GM21529 (cell line): ENCODE data around the gene SLC5A9.
"Not testable (repeated sequence)": the region's sequence is repeated elsewhere in the genome, so short reads cannot be mapped to it uniquely, and the experiment has no call there.

Experiments used
- ATAC-seq: cut with Tn5 transposase; IDR thresholded peaks from one replicate; pipeline ENCODE4 v1.9.1; 2021; ENCODE audit not compliant: unreplicated experiment

The SLC5A9 gene

DNA sequence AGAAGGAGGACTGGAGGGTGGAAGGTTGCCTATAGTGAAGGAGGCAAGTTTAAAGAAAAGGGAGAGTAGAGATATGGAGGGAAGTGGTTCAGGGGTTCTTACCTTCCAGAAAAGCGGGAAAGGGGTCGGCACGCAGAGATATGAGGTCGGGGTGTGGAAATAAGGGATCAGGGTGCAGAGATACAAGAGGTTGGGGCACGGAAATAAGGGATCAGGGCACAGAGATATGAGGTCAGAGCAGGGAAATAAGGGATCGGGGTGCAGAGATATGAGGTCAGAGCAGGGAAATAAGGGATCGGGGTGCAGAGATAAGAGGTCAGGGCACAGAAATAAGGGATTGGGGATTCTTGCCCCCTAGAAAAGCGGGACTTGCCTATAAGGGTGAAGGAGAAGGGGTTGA lies 9.1 kb upstream of the SLC5A9 start:
- ATAC-seq: not testable (repeated sequence)

DNA sequence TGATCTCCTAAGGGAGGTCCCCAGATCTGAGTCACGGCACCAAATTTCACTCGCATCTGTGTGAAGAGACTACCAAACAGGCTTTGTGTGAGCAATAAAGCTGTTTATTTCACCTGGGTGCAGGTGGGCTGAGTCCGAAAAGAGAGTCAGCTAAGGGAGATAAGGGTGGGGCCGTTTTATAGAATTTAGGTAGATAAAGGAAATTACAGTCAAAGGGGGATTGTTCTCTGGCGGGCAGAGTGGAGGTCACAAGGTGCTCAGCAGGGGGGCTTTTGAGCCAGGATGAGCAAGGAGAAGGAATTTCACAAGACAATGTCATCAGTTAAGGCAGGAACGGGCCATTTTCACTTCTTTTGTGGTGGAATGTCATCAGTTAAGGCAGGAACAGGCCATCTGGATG lies 8.2 kb upstream of the SLC5A9 start:
- ATAC-seq: not testable (repeated sequence)

DNA sequence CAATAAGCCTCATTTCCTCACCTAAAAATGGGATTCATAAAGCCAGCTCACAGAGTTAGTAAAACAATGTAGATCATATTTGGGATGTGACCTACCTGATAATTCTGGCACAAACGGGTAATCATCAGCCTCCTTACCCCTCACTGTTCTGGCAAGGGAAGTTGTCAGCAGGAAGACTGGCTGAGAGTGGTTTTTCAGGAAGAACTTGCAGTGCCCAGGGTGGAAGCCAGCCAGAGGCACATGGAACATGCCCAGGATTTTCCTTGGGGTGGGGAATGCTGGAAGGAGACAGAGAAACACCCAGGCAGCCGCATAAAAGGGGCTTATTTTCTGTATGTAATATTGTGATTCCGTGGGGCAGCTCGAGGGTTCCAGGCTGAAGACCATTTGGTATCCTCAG lies 7.7 kb upstream of the SLC5A9 start:
- no peak for ATAC-seq

DNA sequence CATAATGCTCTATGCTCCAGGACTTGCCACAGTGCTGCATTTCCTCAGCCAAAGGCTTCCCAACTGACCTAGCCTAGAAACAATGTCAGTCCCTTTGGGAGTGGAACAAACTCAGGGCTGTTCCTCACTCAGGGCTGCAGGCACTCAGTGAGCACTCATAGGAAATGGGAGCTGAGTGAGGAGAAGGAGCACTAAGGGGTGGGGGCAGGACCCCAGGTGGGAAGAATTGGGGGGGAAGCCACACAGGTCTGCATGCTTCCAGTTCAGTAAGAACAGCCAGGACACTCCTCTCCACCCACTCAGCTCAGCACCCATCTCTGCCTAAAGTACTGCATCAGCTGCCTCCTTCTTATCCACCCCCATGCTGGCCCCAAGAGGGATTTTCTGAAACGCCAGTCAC lies 7.3 kb upstream of the SLC5A9 start:
- no peak for ATAC-seq

DNA sequence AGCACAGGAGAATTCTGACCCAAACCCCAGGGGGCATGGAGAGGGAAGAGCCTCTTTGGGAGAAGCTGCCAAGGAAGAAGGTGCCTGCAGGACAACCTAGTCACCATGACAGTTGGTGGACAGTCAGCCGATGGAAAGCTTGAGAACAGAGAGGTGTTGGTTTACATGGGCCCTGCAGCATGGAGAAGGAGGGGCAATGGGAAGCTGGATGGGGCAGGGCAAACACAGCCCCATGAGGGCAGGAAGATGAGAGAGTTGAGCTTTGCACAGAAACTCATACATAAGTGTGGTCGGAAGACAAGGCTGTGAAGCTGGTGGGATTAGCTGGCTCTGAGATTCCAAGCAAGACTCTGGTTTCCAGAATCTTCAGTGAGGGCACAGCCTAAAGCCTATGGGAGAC lies 6.6 kb upstream of the SLC5A9 start:
- ATAC-seq: no peak

DNA sequence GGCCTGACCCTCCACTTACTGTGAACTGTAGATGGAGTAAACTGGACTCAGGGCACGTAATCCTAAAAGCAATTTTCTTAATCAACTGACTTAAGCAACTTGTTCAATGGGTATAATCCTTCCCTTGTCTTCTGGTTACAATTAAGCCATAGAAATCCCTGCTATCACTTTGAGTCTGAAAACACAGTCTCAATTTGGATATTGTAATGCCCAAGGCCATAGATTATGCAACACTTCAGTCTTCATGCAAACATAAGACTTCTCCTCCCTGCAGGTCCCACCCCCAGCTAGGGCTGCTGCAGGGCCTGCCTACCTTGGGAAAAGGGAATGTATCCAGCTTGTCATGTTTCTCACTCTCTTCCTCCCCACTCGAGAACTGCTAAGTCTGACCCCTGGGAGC lies 6.2 kb upstream of the SLC5A9 start:
- no peak for ATAC-seq

DNA sequence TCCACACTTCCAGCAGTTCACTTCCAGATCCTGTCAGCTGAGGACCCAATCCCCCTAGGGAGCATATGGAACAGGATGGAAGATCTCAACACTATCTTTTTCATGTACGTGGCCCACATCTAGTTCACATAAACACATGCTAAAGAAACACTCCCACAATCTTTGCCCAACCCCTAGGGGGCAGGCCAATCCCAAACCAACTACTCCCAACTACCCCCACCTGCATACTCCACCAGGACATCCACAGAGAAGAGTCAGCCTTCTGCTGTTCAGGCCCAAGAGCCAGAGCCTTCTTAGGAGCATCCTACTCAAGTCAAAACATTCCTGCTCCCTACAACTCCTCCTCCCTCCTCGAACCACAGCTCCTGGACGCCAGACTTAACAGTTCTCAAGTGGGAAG lies 5.6 kb upstream of the SLC5A9 start:
- no peak for ATAC-seq

DNA sequence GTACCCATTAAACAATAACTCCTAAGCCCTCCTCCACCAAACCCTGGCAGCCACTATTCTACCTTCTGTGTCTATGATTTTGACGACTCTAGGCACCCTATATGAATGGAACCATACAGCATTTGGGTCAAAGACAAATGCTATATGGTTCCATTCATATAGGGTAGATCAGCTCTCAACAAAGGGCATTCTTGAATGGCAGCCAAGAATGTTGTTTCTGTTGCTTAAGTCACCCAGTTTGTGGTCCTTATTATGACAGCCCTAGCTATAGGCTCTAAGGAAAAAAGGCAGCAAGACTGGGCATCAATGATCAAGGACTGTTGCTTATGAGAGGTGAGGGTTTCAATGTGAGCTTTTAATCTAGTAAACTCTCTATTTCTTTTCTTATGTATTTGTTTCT lies 4.7 kb upstream of the SLC5A9 start:
- ATAC-seq: no peak

DNA sequence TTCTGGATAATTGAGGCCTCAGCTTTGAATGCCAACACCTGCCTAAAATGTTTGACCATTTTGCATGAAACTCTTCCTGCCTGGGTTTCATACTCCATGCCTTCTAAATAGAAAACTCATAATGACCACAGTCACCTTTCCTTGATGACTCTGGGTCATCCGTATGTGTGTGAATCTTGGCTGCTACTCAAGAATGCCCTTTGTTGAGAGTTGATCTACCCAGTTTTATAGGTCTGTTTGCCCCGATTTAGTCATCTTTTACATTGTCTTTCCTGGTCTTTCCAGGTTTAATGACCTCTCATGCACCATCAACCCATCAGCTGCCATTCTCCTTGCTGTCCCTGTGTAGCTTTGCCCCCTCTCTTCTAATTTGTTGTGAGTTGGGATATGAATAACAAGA lies 2.7 kb upstream of the SLC5A9 start:
- no peak for ATAC-seq

DNA sequence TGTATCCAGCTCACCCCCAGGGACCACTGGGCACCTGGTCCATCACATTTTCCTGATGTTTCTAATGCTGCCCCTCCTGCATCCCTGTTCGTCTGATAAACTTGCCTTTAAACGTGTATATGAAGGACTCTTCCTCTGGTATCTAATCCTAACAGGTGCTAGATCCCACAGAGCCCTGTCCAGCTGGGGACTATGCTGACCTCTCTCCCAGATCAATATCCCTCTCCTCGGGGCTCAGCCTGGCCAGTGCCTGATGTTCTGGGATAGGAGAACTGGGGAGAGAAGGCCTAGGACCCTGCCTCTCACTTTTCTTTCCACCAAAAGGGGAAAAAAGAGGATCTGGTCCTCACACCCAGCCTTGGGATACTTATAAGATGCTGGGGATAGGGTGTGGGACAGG lies 1.4 kb upstream of the SLC5A9 start:
- no peak for ATAC-seq

DNA sequence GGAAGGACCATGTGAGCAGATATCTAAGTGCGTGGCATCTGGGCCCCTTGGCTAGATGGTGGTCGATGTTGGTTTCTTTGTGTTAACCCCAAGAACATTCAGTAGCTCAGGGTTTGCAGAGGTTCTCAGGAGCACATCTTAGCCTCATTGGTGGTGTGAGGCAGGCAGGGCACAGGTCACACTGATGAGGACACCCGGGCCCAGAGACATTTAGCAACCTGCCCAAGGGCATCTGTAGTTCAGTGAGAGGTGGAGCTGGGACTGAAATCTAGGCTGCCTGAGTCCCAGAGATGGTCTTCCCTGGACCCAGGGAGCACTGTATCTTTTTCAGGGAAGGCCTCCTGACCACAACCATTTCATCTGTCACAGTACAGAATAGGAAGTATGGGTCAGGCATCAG lies 859 bp upstream of the SLC5A9 start:
- ATAC-seq: no peak

DNA sequence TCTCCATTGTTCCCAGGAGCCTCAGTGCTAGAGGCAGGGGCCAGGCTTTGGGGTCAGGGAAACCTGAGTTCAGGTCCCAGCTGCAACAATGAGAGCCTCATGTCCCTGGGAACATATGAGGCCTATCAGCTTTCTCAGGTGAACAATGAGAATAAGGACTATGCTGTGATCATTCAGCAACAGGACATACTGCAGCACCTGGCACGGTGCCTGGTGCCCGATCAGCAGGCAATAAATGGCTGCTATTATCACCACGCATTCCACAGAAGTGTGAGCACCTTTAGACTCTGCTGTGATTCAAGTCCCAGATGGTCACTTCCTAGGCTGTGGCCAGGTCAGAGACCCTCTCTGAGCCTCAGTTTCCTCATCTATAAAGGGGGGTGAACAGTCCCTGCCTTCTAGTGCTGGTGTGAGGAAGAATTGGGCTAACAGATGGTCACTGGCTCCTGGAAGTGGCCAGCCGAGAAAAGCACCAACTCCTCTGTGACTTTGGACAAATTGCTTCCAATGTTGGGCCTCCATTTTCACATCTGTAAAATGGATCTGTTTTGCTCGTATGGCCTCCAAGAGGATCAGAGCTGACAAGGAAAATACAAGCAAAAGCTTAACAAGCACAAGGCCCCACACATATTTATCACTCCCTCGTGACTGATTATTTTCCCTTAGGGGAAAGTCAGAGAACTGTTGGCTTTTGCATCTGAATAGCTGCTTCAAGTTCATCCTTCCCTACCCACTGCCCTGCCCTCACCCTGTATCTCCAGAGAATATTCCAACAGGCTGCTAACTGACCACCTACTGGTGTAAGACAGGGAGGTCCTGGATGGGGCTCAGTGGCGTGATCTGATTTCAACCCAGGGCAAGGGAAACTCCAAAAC lies 1.1 kb downstream of the SLC5A9 start:
- ATAC-seq: no peak

DNA sequence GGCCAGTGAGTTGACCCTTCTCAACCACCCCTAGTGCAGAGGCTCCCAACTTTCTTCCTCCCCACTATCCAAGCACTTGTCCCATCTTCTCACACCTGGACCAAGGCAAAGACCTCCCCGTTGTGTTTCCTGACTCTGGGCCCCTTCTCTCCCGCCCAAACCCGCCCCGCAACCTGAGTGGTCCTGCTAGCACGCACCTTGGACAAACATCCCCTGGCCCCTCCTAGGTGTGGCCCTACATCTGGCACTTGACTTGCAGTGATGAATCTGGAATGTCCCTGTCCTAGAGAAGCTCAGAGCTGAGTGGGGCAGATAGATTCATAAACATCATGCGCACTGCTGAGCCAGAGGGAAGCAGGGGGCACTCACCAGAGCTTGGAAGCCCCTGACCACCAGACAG lies 2.3 kb downstream of the SLC5A9 start:
- no peak for ATAC-seq

DNA sequence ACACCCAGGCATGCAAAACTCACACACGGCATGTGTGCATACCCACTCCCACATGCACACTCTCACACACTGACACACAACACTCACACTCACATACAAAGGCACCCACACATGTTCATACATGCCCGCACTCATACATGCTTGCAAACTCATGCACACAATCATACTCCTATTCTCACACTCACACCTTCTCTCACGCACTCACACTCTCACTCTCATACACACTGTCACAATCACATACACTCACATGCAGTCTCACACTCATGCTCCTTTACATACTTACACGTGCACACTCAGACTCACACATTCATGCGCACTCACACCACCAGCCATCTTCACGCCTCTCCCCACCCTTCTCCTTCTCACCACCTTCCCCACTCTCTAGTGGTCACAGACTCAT lies 3.1 kb downstream of the SLC5A9 start:
- no peak for ATAC-seq

DNA sequence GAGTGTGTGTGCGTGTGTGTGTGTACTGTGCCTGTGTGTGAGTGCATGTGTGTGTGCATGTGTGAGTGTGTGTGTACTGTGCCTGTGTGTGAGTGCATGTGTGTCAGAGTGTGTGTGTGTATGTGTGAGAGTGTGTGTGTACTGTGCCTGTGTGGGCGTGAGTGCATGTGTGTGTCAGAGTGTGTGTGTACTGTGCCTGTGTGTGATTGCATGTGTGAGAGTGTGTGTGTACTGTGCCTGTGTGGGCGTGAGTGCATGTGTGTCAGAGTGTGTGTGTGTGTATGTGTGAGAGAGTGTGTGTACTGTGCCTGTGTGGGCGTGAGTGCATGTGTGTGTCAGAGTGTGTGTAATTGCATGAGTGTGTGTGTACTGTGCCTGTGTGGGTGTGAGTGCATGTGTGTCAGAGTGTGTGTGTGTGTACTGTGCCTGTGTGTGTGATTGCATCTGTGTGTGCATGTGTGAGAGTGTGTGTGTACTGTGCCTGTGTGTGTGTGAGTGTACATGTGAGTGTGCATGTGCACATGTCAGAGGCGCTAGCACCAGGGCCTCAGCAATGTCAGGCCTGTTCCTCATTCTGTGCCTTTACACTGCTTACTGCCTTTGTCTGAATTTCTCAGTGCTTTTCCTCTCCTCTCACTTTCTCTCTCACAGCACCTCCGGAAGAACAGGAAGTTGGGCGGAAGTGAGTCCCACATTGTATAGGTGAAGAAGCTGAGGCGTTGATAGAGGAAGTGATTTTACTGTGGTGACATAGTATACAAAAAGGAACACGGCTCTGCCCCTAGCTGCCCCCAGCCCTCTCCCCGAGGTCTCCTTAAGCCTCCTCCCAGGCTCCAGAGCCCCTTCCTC lies 4.9 kb downstream of the SLC5A9 start:
- peak; percentile 61 for ATAC-seq

DNA sequence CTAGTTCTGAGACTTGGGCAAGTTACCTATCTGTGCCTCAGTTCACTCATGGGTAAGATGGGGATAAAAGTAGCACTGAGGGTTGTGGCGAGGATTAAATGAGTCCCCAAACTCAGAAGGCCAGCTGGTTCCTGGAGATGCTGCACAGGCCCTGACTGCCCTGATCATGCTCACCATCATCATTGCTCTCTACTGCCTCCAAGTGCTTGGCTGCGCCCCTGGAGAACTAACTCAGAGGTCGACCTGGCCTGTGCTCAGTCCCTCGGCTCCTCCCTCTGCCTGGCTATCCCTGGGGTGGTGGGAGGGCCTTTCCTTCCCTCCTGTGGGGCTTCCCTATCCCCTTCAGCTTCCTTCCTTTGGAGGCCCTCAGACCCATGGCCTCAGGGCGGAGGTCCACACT lies 5.6 kb downstream of the SLC5A9 start:
- ATAC-seq: no peak

DNA sequence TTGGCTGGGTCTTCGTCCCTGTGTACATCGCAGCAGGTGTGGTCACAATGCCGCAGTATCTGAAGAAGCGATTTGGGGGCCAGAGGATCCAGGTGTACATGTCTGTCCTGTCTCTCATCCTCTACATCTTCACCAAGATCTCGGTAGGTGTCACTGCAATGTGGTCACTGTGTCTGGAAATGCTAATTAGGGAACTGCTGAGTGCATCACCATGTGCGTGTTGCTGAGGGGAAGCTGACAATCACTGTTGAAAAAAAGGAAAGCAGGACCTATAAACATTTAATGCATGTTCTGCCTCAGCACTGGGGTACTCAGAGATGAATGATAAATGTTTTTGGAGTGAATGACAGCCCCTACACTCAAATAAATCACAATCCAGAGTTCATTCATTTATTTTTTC lies 6.8 kb downstream of the SLC5A9 start:
- no peak for ATAC-seq

DNA sequence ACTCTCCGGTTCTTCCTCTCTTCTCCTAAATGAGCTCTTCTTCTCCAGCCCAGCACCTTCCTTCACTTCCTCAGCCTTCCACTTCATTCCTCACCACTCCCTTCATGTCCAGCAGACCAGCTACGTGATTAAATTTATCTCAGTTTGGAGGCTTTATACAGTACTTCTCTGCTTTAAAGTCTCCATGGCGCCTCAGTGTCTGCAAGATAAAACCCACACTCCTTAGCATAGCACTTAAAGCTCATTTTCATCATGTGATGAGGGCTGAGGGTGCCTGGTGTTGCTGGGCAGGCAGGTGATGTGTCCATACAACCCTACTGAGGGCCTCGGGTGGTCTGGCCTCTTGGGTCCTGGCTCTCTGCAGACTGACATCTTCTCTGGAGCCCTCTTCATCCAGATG lies 7.7 kb downstream of the SLC5A9 start:
- ATAC-seq: no peak

DNA sequence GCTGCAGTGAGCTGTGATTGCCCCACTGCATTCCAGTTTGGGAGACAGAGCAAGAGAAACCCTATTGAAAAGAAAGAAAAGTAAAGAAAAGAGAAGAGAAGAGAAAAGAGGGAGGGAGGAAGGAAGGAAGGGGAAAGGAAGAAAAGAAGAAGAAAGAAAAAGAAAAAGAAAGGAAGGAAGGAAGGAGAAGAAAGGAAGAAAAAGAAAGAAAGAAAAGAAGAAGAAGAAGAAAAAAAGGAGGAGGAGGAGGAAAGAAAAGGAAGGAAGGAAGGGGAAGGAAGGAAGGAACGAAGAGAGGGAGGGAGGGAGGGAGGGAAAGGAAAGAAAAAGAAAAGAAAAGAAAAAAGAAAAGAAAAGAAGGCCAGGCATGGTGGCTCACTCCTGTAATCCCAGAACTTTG lies 10.2 kb downstream of the SLC5A9 start:
- no peak for ATAC-seq

DNA sequence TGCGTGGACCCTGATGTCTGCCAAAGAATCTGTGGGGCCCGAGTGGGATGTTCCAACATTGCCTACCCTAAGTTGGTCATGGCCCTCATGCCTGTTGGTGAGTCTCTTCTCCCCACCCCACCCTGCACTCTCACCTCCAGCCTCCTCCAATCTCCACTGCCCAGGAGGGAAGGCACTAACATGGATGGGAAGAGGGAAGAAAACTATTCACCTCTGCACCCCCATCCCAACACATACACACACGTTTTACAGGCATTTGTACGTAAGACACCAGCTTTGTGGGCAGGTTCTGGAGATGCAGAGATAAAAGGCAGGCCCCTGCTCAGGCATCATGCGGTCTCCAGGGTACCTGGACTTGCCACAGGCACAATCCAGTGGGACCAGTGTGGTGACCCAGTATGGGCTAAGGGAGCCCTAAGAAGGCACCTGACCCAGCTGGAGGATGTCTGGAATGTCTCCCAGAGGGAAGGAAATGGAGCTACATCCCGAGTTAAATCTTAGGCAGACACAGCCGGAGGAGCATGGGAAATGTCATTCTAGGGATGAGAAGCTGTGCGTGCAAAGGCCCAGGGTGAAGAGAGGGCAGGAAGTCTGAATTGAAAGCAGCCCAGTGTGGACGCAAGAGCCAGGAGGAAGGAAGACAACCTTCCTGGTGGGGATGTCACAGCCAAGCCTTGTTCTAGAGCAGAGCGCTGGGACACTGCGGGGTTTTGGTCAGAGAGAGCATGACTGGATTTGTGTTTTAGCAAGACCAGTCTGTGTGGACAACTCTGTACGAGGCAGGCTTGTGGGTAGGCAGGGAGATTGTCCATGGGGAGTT lies 11.4 kb downstream of the SLC5A9 start:
- no peak for ATAC-seq

DNA sequence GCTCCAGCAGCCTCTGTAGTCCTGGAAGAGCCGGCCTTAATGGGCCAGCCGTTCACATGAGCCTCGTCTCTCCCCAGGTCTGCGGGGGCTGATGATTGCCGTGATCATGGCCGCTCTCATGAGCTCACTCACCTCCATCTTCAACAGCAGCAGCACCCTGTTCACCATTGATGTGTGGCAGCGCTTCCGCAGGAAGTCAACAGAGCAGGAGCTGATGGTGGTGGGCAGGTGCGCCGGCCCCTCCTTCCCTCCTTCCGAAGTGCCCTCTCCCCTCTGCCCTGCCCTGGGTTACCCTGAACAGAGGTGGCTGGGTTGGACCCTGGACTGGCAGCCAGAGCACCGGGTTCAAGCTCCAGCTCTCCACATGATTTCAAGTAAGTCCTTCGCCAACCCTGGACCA lies 13.1 kb downstream of the SLC5A9 start:
- ATAC-seq: no peak
